Measurements from ENCODE around the gene PIK3R6. TPM values are rescaled to one million over a fixed set of nuclear protein-coding genes. Genes with fewer than 3 reads are reported as not detected.

PIK3R6 gene
- total RNA-seq, 1 experiment from 2014 or later, result not detected

DNA sequence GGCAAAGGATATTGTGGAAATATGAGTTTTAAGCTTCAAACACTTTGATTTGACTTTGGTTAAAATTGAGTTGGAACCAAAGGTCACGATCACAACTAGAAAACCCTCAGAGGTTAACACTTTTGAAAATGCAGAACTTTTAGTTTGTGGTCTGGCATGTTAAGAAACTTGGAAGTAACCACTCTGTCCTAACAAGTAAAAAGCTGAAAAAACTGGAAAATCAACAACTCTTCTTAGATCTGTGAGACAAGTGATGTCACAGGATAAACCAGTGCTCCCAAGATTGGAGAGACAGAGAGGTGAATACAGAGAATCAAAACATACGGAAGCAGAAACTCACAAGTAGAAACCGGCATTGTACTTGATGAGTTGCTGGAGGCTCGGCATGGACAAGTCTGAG, 85.7 kb downstream of the PIK3R6 start:
- Histone ChIP-seq H3K4me3 (ENCODE audit: low read length) (no peak overlapping the region), H3K4me2 (ENCODE audit: low read length) (no peak overlapping the region), H3K36me3 (ENCODE audit: low read depth, low read length) (no peaks in the 10 kb centered on the region), H2AFZ (ENCODE audit: low read length) (no peak overlapping the region), H3K9ac (ENCODE audit: low read length) (no peak overlapping the region), H3K79me2 (ENCODE audit: low read length) (no peaks in the 10 kb centered on the region), H3F3A (ENCODE audit: low read length, unreplicated experiment) (no peaks in the 10 kb centered on the region), H3K27me3 (ENCODE audit: low read length) (peaks cover 5% of the 10 kb centered on the region; the same call in 1 of the 2 replicates), H3K9me3 (ENCODE audit: low read length) (no peaks in the 10 kb centered on the region), H3K9me2 (replicated peaks; ENCODE audit: low read length) (no peaks in the 10 kb centered on the region), H3K4me1 (ENCODE audit: insufficient read depth, low read length) (no peaks in the 10 kb centered on the region), H4K20me1 (ENCODE audit: low read length) (no peaks in the 10 kb centered on the region), H3K27ac (ENCODE audit: low read length) (no peak overlapping the region)
- intact Hi-C loops (cut with micrococcal nuclease), result no loop called here
- CTCF ChIA-PET, result no interaction called here
- DNase-seq (no peak), ATAC-seq (no peak)
- TF ChIP-seq EZH2 (IDR thresholded peaks at IDR 0.05; ENCODE audit: low read length, unreplicated experiment), result no peak
- TF ChIP-seq, protein P1, sequence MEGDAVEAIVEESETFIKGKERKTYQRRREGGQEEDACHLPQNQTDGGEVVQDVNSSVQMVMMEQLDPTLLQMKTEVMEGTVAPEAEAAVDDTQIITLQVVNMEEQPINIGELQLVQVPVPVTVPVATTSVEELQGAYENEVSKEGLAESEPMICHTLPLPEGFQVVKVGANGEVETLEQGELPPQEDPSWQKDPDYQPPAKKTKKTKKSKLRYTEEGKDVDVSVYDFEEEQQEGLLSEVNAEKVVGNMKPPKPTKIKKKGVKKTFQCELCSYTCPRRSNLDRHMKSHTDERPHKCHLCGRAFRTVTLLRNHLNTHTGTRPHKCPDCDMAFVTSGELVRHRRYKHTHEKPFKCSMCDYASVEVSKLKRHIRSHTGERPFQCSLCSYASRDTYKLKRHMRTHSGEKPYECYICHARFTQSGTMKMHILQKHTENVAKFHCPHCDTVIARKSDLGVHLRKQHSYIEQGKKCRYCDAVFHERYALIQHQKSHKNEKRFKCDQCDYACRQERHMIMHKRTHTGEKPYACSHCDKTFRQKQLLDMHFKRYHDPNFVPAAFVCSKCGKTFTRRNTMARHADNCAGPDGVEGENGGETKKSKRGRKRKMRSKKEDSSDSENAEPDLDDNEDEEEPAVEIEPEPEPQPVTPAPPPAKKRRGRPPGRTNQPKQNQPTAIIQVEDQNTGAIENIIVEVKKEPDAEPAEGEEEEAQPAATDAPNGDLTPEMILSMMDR (conservative IDR thresholded peaks at IDR 0.05; ENCODE audit: low read depth, low read length), result no peak
- no peak for TF ChIP-seq EZH2phosphoT487 (IDR thresholded peaks at IDR 0.05; ENCODE audit: borderline replicate concordance, low read length)
- BruUV-seq (replicated peaks), result no TSS peak
- POLR2A ChIA-PET (ENCODE audit: unreplicated experiment), result no interaction called here

- no peak for DNase-seq
- intact Hi-C loops (cut with micrococcal nuclease), result no loop called here
- H3K36me3 ChIP-seq (ENCODE audit: low read depth, low read length), result no peaks in the 10 kb centered on the region
Observed at GRCh38 chr17:8776881-8777280, 90.6 kb downstream of the PIK3R6 start.

GRCh38 chr17:8776248-8776647, 91.2 kb downstream of the PIK3R6 start:
- no peaks in the 10 kb centered on the region for H3K36me3 ChIP-seq (ENCODE audit: low read depth, low read length)
- H2AFZ ChIP-seq (ENCODE audit: low read length), result no peak overlapping the region
- peaks cover 25% of the 10 kb centered on the region for H3K27me3 ChIP-seq (ENCODE audit: low read length)
- H4K20me1 ChIP-seq (ENCODE audit: low read length), result no peaks in the 10 kb centered on the region
- H3F3A ChIP-seq (ENCODE audit: low read length, unreplicated experiment), result no peaks in the 10 kb centered on the region
- intact Hi-C loops (cut with micrococcal nuclease), result no loop called here
- no peaks in the 10 kb centered on the region for H3K9me2 ChIP-seq (replicated peaks; ENCODE audit: low read length)
- ChIA-PET CTCF (interaction anchor here (0.9 kb wide), 1 partner anchor 10 kb away, joined by 5 read pairs; no protein-coding TSS in a partner anchor), POLR2A (ENCODE audit: unreplicated experiment) (no interaction called here)
- no TSS peak for BruUV-seq (replicated peaks)
- H3K9ac ChIP-seq (ENCODE audit: low read length), result no peak overlapping the region
- no peak overlapping the region for H3K4me2 ChIP-seq (ENCODE audit: low read length)
- no peaks in the 10 kb centered on the region for H3K9me3 ChIP-seq (ENCODE audit: low read length)
- no peak overlapping the region for H3K4me3 ChIP-seq (ENCODE audit: low read length)
- DNase-seq (no peak), ATAC-seq (no peak)
- TF ChIP-seq, protein P1 (conservative IDR thresholded peaks at IDR 0.05; ENCODE audit: low read depth, low read length), result no peak
- TF ChIP-seq EZH2 (IDR thresholded peaks at IDR 0.05; ENCODE audit: low read length, unreplicated experiment) (no peak), EZH2phosphoT487 (IDR thresholded peaks at IDR 0.05; ENCODE audit: borderline replicate concordance, low read length) (no peak)
- H3K4me1 ChIP-seq (ENCODE audit: insufficient read depth, low read length), result no peaks in the 10 kb centered on the region
- no peak overlapping the region for H3K27ac ChIP-seq (ENCODE audit: low read length)
- H3K79me2 ChIP-seq (ENCODE audit: low read length), result no peaks in the 10 kb centered on the region

More at GRCh38 chr17:8776881-8777280, 90.6 kb downstream of the PIK3R6 start:
- Histone ChIP-seq H2AFZ (ENCODE audit: low read length) (no peak overlapping the region), H3K4me2 (ENCODE audit: low read length) (no peak overlapping the region), H3K9me2 (replicated peaks; ENCODE audit: low read length) (no peaks in the 10 kb centered on the region), H3K9me3 (ENCODE audit: low read length) (no peaks in the 10 kb centered on the region), H3K79me2 (ENCODE audit: low read length) (no peaks in the 10 kb centered on the region), H3K27me3 (ENCODE audit: low read length) (peaks cover 25% of the 10 kb centered on the region), H3K9ac (ENCODE audit: low read length) (no peak overlapping the region), H3K27ac (ENCODE audit: low read length) (no peak overlapping the region), H3F3A (ENCODE audit: low read length, unreplicated experiment) (no peaks in the 10 kb centered on the region), H4K20me1 (ENCODE audit: low read length) (no peaks in the 10 kb centered on the region), H3K4me1 (ENCODE audit: insufficient read depth, low read length) (no peaks in the 10 kb centered on the region), H3K4me3 (ENCODE audit: low read length) (no peak overlapping the region)
- CTCF ChIA-PET, result interaction anchor here (0.9 kb wide), 1 partner anchor 9 kb away, joined by 5 read pairs; no protein-coding TSS in a partner anchor
- POLR2A ChIA-PET (ENCODE audit: unreplicated experiment), result no interaction called here
- no TSS peak for BruUV-seq (replicated peaks)
- no peak for ATAC-seq
- TF ChIP-seq, protein P1 (conservative IDR thresholded peaks at IDR 0.05; ENCODE audit: low read depth, low read length), result no peak
- TF ChIP-seq EZH2 (IDR thresholded peaks at IDR 0.05; ENCODE audit: low read length, unreplicated experiment), result no peak
- no peak for TF ChIP-seq EZH2phosphoT487 (IDR thresholded peaks at IDR 0.05; ENCODE audit: borderline replicate concordance, low read length)

Data from PC-3 (cell line).